Epithelial cell of prostate (primary cell): ENCODE results near the gene ARHGAP10.

ENCODE experiments used
- DNase-seq: peaks from one replicate; pipeline ENCODE4 v3.0.0-alpha.2; 2011; ENCODE audit warnings: low read depth, low spot score
- H3K27ac ChIP-seq: fragments of 450-650 bp; 2 replicates; pipeline ENCODE4 v1.5.1; 2017; ENCODE audit warnings: mild to moderate bottlenecking

Gene ARHGAP10

DNA sequence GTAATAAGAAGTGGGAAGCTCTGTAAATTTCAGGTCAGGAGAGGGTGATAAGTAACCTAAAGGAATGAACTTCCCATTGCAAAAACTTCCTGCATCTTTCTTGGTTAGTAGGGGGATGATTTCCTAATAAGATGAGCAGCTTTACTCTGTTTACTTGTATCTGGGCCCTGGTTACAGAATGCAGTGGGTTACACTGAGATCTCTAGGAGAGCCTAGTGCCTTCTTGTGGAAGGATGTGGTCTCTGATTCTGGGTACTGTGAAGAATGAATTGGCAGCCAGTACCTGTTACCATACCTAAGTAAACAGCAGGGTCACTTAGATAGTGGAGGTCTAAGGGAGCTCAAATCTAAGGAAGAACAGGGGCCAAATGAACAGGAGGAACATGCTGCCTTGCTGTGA lies 320.6 kb downstream of the ARHGAP10 start:
- H3K27ac ChIP-seq: no peak overlapping the region
- DNase-seq: no peak

DNA sequence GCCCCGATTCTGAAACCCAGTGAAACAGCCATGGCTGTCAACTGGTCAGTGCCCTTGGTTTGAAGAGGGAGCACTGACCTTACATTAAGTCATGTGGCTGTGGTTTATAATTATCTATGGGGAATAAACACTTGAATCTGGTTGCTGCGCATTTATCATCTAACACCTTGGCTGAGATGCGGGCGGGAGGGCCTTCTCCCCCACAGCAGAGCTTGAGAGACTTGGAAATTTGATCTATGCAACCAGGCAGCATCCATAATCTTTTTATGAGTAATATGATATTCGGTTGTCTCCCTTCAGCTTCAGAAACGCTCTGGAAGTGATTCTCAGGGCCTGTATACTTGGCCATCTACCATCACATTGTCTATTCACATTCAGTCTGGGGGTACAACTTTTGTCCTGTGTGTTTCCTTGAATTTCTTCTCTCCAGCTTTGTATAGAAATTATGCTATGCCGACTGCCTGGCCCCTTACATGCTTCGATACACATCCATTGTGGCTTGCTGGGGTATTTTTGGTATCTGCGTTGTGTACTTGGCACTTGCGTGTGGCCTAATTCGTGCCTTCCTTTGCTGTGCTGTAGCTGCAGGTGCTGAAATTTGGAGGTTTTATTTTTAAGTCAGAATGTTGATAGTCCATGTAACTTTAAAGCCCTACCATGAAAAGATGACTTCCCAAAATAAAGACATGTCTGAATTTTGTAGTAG lies 321.6 kb downstream of the ARHGAP10 start:
- no peak for DNase-seq
- no peak overlapping the region for H3K27ac ChIP-seq

- no peak overlapping the region for H3K27ac ChIP-seq
- DNase-seq: no peak
These were observed 322.4 kb downstream of the ARHGAP10 start for GRCh38 chr4:148054275-148054674.

- H3K27ac ChIP-seq: no peak overlapping the region
- DNase-seq: no peak
These were observed 324.0 kb downstream of the ARHGAP10 start for GRCh38 chr4:148055844-148056243.

GRCh38 chr4:148056879-148057278 lies 325.0 kb downstream of the ARHGAP10 start:
- DNase-seq: peak; percentile 41
- H3K27ac ChIP-seq: no peak overlapping the region

GRCh38 chr4:148057516-148057915 lies 325.6 kb downstream of the ARHGAP10 start:
- DNase-seq: no peak
- no peak overlapping the region for H3K27ac ChIP-seq

- no peak for DNase-seq
These were observed 326.3 kb downstream of the ARHGAP10 start for GRCh38 chr4:148057984-148058859.

DNA sequence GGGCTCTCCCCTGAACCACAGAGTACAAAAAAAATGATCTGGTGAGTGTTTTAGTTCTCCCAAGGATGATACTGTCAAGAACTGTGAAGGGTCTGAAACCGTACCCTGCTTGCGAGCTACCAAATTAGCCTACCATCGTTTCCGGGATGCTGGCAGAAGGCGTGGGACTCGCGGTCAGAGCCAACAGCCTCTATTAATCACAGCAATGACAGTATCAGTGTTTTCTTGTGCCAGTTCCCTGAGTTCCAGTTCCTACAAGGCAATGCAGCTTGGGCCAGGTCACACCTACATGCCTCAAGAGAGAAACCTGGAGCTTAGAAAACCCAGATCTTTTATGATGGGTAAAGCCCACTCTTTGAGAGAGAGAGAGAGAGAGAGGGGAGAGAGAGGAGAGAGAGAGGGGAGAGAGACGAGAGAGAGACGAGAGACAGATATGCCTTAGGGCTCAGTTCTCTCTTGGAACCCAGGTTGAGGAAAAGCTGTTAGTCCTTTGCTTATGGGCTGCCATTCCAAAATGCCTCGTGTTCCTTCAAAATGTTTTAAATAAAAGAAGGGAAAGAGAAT lies 327.8 kb downstream of the ARHGAP10 start:
- no peak for DNase-seq
- no peak overlapping the region for H3K27ac ChIP-seq

More at GRCh38 chr4:148057984-148058859, 326.3 kb downstream of the ARHGAP10 start:
- no peak overlapping the region for H3K27ac ChIP-seq

DNA sequence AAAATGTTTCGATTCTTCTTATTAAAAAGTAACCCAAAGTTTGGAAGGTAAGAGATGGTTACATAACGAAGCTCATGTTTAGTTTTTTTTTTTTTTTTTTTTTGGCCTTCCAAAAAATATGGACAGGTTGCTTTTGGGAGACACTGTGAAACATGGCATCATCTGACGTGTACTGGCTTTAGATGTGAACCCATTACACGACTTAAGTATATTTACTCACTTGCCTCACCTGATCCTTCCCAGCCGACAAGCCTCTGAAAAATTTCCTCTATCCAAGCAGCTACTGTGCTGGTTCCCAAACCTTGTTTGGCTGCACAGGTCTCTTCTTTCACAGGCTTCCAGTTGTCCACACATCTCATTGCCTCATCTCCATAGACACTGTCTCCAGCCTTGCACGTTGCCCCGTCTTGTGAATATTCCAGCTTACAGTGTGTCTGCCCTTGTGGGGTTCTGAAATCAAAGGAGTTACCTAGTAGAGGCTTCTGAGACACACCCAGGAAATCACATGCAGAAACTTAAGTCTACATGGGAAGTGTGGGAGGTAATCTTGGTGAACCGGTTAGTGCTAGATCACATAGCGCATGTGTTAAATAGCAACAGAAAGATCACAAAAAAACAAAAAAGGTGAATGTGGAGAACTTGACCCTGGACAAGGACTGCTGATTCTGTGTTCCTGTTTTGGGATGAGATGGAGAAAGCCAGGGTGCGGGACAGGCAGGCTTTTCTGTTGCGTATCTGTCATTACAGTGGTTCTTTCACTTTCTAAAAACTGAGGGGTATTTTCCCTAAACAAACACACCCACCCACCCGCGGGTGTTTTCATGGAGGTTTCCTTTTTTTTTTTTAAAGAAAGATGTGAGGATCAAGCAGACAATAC lies 328.6 kb downstream of the ARHGAP10 start:
- peak overlapping the region; percentile 15 for H3K27ac ChIP-seq
- no peak for DNase-seq

DNA sequence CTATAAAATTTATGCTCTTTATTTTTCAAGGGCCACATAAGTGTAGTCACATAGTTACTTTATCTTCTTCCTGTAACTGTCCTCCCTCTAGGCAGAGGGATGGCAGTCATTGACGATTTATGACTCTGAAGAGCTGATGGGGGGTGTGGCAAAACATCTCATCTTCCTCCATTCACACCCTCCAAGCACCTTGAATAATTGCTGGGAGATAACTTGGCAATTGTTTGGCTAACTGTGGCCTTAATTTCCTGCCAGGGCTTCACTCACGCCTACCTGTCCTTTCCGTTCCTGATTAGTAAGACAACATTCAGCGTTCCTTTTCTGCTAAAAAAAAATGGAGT lies 329.2 kb downstream of the ARHGAP10 start:
- DNase-seq: no peak
- peak overlapping the region; percentile 15 for H3K27ac ChIP-seq

DNA sequence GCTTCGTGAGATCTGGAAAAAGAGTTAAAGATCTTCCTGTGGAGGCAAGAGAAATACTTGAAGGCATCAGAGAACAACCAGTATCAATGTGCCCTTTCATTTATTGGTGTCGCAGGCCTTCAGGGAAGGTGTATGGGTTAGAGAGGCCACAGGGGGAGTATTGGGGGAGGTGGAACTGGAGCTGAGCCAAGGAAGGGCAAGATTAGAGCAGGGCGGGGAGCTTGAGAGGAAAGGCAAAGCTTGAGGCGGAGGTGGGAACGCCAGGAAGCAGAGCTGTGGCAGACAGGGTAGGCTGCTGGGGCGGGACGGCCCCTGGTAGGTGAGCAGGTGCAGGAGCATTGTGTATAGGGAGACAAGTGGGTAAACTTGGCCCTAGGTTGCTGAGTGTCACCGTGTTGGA lies 329.9 kb downstream of the ARHGAP10 start:
- H3K27ac ChIP-seq: no peak overlapping the region

GRCh38 chr4:148062301-148062950 lies 330.5 kb downstream of the ARHGAP10 start:
- DNase-seq: no peak
- H3K27ac ChIP-seq: no peak overlapping the region

More for the DNA sequence above, 329.9 kb downstream of the ARHGAP10 start:
- DNase-seq: no peak

DNA sequence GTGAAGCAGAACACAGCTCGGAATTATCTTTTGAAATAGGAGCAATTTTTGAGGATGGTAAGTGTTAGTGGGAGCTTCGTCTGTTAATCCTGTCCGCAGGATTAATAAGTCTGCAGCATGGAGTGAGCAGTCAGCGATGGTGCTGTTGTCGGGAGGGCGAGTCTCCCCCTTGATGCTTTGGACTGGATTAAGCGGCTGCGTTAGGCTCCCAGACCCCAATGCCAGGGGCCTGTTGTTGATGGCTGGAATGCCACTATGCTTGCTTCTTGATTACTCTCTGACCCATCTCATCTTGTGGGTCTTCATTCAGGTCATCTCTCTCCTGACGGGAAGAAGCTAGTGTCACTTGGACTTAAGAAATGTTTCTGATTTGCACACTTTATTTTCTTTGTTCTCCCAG lies 332.6 kb downstream of the ARHGAP10 start:
- H3K27ac ChIP-seq: no peak overlapping the region
- no peak for DNase-seq

DNA sequence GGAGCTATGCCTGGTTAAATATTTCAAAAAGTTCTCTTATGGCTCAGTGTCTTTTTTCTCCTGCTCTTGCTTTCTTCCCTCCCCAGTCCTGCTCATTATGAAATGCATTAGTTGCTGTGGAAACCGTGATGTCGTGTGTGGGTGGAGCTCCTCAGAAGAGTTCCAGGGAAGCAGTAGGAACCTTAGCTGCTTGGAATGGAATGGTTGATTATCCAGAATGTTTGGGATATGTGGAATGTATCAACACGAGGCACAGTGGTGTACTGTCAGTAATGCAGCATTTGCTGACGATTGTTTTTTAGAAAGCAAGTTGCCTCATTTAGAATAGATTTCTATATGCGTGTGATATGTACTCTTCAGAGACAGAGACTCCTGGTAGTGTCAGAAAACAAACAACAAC lies 333.2 kb downstream of the ARHGAP10 start:
- no peak overlapping the region for H3K27ac ChIP-seq
- no peak for DNase-seq

- DNase-seq: no peak
- H3K27ac ChIP-seq: no peak overlapping the region
These were observed 335.5 kb downstream of the ARHGAP10 start for GRCh38 chr4:148067301-148067916.

- DNase-seq: no peak
- no peak overlapping the region for H3K27ac ChIP-seq
These were observed 336.4 kb downstream of the ARHGAP10 start for GRCh38 chr4:148068065-148068911.

DNA sequence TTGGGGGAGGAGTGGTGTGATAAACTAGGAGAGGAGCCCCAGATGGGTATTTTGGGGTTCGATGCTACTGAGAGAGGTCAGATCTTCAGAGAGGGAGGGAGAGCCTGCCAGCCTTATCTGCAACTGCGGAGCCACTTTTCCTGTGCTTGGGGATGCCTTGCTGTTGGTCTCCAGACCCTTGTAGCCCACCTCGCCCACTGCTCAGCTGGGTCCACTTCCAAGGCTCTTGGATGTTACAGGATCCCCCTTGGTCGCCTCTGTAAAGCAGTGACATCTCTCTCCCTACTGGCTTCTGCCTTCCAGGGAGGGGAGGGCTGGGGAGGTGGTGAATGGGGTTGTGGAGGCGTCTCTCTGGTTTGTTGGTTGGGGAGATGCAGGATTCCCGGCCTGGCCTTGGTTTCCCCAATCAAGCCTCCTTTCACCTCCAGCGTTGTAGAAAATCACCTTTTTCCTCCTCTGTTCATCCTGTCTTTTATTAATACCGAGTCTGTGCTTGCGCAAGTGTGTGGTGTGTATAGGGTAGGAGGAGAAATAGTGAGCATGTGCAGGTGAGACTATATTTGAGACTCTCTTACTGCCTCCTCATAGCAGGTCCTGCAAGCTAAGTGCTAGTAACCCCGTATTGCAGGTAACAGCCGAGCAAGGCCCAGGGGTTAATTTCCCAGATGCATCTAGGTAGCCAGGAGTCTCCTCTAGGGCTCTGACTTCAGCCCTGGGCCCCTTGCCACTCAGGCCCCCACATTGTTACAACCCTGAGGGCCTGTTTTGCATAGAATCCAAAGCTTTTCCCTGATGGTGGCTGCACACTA lies 337.4 kb downstream of the ARHGAP10 start:
- no peak overlapping the region for H3K27ac ChIP-seq
- no peak for DNase-seq

DNA sequence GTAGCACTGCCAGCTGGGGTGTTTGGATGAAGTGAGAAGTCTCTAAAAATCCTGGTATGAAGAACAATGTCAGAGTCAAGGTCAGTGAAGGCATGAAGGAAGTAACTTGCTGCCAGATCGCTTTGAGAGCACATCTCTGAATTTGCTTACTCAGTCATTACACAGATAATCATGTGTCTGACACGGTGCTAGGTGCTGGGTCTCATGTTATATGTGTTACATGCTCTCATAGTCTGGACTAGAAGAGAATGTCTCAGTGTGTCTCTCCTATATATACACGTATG lies 337.9 kb downstream of the ARHGAP10 start:
- H3K27ac ChIP-seq: no peak overlapping the region
- no peak for DNase-seq
